Inflammatory macrophage treated with lipopolysaccharide for 1 hour (primary cell): Measurements from ENCODE around the gene FOXO1.
"Not testable (repeated sequence)": the region's sequence is repeated elsewhere in the genome, so short reads cannot be mapped to it uniquely, and the experiment has no call there.

Source experiments
- DNase-seq, 2 donors: peaks; one replicate each; pipeline ENCODE4 v3.0.0-alpha.2; 2020 to 2022

The FOXO1 gene

DNA sequence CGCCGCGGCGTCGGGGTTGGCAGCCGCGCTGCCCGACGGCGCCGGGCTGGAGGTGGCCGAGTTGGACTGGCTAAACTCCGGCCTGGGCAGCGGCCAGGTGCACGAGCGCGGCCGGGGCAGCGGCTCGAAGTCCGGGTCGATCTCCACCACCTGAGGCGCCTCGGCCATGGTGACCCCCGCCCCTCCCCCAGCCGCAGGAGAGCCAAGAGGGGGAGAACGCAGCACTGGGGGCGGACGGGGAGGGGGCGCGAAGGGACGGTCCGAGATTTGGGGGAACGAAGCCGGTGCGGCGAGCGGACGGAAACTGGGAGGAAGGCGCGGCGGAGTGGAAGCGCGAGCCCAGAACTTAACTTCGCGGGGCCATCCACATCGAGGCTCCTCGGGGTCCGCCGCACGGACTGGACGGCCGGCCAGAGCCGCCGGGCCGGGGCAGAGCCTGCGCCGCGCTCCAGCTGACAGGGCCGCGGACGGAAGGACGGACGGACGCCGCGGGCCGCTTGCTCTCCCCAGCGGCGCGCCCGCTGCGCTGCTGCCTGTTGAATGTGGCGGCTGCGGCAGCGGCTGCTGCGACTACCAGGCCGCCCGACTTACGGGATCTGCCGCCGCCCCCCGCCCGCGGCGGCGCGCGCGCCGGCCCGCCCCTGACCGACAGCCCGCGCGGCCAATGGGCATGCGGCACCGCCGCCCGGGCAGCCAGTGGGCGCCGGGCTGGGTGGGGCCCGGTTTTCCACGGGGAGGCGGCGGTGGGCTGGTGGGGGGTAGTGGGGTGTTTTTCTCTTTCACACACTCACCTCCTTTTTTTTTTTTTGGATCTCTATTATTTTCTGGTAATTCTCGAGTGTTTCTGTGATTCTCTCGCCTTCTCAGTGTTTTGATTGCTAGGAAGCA lies at the start of gene FOXO1:
Gene FOXO1 (minus strand): TSS at position 597 of the 888 bp plus-strand sequence. CDS start 429 bp downstream, at position 168.
- peak; percentile 77 to 79 for DNase-seq

DNA sequence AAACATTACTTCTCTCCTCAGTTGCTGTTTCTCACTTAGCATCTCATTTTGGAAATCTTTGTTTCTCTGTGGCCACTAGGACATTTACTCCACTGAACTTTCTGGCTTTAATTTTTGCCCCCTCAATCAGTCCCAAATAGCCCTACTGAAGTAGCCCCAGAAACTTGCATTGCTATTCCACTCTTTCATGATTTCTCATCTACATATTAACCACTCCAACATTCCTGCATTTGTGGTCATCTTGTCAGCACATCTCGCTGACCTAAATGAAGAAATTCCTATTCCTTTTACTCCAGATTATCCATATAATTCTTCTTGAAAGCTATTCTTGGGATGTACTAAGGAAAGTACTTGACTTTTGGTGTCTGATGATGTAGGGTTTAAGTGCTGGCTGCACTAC lies 48.0 kb upstream of the FOXO1 start:
- DNase-seq = not testable (repeated sequence)

DNA sequence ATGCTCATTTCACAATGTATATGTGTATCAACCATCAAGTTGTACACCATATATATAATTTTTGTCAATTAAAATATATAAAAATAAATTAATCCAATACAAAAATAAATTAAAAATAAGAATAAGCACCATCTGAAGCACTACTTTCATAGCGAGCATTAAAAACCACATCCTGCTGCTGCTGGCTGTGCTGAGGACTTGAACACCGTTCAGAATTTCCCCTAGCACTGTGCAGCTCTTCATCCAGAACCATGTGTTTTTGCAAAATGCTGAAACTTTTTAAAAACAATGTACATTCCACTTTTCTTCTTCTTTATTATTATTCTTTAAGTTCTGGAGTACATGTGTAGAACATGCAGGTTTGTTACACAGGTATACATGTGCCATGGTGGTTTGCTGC lies 40.0 kb upstream of the FOXO1 start:
- no peak for DNase-seq

DNA sequence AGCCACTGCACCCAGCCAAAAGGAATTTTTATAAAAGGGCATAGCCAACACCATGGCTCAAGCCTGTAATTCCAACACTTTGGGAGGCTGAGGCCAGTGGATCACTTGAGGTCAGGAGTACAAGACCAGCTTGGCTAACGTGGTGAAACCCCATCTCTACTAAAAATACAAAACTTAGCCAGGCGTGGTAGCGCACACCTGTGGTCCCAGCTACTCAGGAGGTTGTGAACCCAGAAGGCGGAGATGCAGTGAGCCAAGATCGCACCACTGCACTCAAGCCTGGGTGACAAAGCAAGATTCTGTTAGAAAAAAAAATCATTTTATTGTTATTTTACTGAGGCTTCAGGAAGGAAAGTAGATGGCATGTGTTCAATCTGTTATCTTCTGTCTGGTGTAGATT lies 31.3 kb upstream of the FOXO1 start:
- DNase-seq = no peak

DNA sequence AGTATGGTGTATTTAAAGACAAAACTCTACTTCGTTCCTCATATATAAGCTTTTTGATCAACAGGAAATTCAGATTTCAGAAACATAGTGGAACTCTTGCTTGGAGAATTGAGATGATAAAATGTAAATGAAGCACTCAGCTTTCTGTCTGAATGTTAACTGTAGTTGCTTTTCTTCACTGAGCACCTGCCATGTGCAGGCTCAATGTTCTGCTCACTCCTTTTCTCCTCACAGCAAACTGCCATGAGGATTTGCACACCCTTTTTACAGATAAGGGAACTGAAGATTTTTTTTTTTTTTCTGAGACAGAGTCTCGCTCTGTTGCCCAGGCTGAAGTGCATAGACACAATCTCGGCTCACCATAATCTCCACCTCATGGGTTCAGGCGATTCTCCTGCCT lies 28.0 kb upstream of the FOXO1 start:
- DNase-seq = no peak

DNA sequence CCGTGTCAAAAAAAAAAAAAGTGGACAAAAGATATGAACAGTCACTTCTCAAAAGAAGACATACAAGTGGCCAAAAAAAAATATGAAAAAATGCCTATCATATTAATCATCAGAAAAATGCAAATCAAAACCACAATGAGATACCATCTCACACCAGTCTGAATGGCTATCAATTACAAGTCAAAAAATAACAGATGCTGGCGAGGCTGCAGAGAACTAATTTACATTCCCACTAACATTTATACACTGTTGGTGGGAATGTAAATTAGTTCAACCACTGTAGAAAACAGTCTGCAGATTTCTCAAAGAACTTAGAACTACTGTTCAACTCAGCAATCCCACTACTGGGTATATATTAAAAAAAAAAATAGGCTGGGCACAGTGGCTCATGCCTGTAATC lies 26.5 kb upstream of the FOXO1 start:
- DNase-seq = no peak

DNA sequence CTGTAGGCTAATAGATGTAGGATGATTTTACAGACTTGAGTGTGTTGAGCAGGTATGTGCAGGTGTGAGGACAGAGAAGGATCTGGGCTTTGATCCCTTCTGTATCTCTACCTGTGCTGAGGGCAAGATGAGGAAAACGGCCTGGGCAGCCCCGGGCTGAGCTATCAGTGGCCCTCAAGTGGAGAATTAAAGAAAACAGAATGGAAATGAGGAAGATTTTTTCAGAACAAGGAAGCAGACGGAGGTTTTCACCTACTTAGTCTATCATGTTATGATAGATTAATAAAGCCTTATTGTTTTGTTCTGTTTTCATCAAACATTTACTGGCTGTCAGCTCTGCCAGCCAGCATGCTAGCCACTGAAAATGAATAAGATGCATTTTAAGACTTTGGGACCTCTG lies 22.3 kb upstream of the FOXO1 start:
- DNase-seq = no peak

DNA sequence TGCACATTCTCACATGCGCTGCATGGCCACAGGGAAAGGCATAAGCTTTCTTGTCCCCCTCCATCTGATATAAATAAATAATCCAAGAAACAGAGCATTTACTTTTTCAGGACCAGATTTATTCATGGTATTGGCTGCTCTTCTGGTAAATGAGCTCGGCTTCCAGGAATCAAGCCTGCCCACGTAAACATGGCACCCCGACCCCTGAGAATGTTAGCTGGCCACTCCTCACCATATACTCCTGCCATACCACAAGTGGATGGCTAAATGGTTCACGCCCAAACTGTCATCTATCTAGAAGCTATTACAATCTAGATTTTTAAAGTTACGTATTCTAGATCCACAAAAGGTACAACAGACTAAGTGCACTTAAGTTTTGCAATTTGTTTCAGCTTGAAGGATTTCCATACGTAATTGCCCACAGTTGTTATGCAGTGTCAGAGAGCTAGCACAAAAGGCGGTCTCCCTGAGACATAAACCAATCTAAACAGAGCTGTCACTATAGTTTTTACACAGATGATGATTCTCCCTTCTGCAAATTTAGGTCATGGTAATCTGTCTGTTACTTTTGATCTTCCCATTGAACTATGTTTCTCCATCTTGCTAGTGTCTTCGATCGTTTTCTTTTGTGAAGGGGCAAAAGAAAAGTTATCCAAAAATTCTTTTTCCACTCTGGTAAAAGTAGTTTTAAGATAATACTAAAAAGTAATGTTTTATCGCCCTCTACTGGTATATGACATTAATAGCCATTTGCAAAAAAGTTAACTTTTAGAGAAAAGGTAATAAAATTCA lies 16.2 kb upstream of the FOXO1 start:
- peak in 1 of 2 donors; percentile 78 for DNase-seq

DNA sequence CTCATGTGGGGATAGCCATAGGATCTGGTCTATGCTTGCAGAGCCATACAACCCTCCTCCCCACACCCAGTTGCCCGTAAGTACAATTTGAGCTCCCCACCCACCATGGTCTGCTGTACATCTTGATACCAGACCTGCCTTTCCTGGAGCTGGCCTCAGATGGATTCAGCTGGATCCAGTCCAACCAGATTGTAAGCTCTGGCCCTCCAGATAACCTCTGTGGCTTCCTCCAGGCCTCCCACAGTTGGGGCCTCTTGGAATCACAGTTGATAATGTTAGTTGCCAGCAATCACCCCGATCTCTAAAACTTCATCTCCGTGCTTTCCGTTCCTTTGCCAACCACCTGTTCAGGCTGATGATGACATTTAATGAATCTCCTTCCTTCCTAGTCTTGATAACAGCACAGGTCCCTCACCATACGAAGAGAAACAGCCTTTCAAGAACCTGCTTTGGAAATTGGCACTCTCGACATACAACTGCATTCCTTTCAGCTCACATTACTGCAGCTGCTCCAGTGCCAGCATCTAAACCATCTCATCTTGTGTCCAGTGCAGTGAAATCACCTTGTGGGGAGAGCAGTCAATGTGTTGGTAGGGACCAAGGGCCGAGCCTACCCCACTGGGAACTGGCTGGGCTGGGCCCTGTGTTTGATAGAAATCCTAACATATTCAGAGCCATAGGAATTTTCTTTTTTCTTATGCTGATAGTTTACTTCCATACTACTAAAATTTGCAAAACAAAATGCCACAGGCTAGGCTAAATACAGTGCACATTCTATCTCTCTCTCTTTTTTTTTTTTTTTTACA lies 15.1 kb upstream of the FOXO1 start:
- DNase-seq = no peak

DNA sequence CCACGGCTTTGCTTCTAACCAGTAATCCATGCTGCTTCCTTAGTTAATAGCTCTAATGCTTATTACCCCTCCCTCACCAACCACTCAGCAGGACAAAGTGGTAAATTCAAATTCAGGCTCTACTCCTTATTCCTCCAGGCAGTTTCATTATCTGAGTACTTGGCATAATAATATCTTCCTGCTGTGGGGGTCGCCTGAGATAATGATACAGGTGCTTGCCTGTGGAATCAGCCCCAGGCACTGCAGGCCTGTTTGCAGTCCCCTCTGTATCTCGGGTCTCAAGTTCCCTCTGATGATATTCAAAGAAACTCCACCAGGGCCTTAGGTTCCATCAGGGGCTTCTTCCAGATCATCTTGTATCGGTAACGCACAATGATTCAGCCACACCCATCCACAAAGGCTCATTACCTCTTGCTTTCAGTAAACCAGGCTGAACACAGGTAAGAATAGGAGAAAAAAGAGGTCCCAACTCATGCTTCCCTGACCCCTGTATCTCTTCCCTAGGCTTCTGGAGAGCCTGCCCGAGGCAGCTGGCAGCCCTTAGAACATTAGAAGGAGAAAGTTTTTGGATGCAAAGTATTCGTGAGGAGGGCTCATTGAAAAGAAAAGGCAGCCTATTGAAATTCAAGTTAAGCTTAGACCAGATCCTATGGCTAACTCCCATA lies 14.3 kb upstream of the FOXO1 start:
- DNase-seq = no peak

DNA sequence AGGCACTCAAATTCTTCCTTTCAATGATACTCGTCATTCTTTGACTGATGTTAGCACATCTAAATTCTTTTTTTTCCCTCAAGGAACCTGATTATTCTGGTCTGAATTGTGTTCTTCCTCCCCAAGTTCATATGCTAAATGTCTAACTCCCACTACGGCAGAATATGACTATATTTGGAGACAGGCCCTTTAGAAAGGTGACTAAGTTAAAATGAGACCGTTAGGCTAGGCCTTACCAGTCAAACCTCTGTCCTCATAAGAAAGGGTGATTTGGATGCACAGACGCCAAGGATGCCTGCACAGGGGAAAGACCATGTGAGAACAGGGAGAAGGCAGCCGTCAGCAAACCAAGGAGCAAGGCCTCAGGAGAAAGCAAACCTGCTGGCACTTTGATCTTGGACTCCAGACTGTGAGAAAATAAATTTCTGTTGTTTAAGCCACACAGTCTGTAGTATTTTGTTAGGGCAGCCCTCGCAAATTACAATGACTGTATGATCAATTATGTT lies 13.1 kb upstream of the FOXO1 start:
- no peak for DNase-seq

DNA sequence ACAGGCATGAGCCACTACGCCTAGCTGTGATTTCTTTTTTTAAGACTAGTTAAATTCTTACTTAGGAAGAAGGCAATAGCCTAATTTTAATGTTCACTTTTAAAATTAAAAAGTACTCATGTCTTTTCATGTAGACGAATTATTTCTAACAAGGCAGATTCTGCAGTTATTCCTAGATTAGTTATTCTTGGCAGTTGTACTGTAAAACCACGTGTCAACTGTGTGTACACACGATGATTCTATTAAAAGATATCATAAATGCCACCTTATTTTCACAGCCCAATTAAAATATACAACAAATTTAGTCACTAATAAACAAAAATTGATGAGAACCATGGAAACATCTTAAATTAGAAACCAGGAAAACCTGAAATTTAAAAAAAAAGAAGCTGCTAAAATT lies 10.6 kb upstream of the FOXO1 start:
- no peak for DNase-seq

DNA sequence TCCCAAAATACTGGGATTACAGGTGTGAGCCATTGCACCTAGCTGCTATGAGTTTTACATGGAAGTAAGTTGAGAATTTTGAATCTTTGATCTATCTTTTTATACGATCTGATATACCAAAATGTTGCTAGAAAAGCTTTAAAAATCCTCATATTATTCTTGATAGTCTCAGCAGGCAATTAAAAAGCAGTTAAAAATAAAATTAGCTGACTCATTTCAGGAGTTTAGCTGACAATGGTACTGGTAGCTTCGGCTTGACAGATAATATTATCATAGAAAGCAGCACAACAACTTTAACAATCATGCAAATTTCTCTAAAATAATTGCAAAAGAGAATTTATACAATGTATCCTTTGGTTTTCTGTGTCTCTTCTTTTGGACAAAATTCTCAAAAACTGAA lies 9.6 kb upstream of the FOXO1 start:
- DNase-seq = no peak

DNA sequence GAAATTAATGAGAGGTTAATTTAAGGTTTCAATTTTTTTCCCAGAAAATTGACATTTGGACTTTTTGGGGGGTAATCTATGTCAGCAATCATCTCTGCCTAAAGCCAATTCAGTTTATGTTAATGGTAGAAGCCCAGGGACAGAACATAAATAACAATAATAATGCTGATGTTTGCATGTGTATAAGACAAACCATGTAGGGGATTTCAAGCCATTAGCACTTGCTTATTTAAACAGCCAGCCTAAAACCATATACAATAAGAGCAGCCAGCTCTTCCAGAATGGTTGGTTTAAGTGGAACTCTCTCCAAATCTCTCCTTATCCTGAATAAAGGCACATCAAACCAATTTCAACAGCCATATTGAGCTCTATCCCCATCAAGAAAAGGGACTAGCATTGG lies 7.0 kb upstream of the FOXO1 start:
- DNase-seq = no peak

DNA sequence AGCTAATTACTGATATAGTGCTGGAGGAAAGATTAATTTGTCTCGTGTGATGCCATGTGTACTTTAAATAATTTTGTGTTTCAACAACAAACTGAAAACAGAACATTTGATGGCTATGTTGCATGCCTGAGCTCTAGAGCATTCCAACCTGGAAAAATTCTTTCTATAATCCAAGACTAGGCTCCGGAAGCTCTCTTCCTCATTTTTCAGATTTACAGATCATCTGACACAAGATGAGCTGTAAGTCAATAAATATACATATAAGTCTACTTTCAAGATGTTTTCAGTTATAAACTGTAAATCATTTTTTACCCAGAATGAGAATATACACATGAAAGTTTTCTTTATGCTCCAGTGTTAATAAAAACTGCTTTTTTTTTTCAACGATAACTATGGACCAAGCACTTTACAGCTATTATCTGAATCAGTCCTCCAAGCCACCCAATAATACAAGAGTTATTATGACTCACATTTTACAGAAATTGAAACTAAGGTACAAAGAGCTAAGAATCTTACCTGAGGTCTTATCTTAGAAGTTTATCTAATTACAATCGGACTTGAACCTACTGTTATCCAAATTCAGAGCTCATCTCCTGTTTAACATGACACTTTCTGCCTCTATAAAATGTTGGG lies 6.4 kb upstream of the FOXO1 start:
- no peak for DNase-seq

DNA sequence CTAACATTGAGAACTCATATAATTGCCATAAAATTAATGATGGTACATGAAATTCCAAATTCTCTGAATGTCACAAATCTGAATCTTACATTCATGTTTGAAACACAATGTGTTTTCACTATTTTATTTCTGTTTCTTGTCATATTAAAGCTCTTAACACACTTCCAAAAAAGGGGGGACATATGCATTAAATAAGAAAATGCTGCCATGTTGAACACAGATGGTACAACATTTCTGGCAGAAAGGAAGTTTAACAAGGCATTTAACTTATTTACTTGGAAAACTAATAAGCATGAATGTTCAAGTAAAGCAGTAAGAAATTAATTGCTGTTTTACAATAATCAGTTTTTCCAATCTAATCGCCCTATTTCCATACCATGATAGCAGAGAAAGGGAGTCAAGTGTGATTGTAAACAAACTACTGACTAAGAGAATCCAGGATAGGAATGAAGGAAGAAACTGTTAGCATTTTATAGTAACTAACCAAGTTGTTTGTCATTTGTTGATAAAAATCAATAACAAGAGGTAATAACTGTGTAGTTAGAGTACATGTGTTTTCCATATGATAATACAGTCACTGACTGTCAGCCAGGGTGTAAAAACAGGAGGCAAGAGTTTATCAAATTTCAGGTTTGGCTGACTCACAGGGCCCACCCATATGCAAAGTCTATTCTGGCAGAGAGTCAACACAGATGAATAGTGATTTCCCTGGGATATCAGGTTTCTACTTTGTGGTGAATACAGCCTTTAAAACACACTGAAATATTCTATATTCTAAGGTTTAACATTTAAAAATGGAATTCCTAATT lies 5.7 kb upstream of the FOXO1 start:
- DNase-seq = no peak

DNA sequence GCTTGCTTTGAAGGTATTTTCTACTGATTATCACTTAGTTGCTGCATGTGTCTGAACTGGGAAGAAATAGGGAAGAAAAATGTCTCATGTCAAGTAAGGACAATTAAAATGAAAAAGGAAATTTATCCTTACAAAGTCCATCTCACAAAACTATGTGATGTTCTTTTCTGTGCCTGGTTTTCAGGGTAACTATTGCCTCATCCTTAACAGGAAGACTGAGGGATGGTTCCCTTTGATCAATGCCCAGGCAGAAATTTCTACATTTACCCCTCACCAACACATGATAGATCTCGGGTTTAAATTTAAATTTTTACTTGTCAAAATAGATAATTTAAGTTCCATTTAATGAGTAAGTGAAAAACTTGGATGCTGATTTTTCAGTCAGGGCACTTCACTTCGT lies 3.9 kb upstream of the FOXO1 start:
- DNase-seq = no peak

DNA sequence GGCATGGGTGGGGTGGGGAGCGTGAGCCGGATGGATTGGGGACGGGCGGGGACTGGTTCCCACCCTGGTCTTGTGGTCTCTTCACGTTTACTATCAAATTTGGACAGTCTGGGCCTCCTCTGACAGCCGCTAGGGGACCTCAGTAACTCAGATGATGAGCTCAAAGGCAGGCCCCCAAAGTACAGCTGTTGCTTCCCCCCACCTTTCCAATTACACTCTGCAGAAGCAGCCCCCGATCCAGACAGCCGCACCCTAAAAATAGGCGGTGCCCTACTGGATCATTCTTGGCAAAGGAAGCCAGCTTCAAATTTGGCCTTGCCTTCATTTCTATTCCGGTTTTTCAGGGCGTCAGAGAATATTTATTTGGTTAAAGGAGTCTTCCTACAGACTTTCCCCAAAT lies 1.9 kb upstream of the FOXO1 start:
- DNase-seq = no peak

DNA sequence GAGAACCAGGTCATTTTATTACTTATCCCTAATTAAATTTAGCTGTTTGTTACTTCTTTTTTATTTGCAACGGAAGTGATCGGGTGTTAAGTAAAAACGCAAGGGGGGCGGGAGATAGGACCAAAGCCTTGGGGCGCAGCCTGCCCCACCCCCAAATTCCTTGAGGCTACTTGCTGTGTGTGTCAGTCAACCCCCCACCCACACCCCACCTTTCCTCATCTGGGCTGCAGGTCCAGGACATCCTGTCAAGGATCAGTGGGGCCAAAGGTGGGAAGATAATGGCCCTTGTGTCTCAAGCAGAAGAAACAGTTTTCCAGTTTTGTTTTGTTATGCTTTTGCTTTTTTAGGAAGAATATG lies 1.2 kb upstream of the FOXO1 start:
- DNase-seq = no peak

DNA sequence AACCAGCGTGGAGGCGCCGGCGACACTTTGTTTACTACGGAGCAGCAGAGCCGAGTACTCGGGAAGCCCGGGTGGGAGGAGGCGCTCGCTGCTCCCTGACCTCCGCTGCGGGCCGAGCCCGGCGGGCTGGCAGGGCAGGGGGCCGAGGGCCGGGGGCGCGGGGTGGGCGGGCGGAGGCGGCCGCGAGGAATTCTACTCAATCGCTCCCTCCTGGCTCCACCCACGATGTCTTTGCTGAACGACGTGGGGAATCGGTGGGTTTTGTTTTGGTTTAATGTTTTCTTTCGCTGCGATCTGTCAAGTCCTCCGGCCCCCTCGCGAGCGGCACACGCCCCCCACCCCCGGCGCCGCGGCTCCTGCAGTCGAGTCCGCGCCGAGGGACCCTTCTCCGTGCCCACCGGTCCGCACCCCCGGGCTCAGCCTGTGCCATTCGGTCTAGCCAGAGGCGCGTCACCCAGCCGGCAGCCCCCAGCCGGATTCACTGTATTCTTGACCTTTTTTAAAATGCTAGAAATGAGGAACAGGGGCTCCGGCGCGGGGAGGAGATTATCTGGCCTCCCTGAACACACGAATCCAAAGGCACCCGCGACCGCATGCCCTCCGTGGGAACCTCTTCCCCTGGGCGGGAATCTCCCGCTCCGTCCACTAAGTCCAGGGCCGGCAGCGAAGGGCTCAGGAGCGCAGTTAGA lies 636 bp upstream of the FOXO1 start:
- DNase-seq = peak; percentile 35 to 58
